ENCODE data around the gene CC2D2B.

CC2D2B gene

GRCh38 chr10:95925033-95925432 lies 17.3 kb downstream of the CC2D2B start:
- Histone ChIP-seq H3K36me3 (ENCODE audit: control insufficient read depth, low read length) (no peaks in the 10 kb centered on the region), H3K9me2 (replicated peaks; ENCODE audit: control insufficient read depth, low read length) (no peaks in the 10 kb centered on the region), H3K27me3 (ENCODE audit: control insufficient read depth, low read length) (peaks cover 3% of the 10 kb centered on the region; the same call in 1 of the 2 replicates), H3F3A (ENCODE audit: control insufficient read depth, insufficient read depth) (no peaks in the 10 kb centered on the region), H3K9me3 (ENCODE audit: control insufficient read depth, insufficient read depth, low read length) (no peaks in the 10 kb centered on the region), H4K20me1 (ENCODE audit: control insufficient read depth, insufficient read depth, low read depth, low read length) (no peaks in the 10 kb centered on the region), H3K4me3 (ENCODE audit: low read length) (no peak overlapping the region), H3K79me2 (ENCODE audit: control insufficient read depth, low read length) (no peaks in the 10 kb centered on the region), H3K27ac (ENCODE audit: low read depth, low read length) (no peak overlapping the region), H3K4me1 (ENCODE audit: control insufficient read depth, low read length) (no peaks in the 10 kb centered on the region), H3K4me2 (ENCODE audit: low read length) (no peak overlapping the region)
- TF ChIP-seq EZH2phosphoT487 (IDR thresholded peaks at IDR 0.05; ENCODE audit: borderline replicate concordance, low read length): no peak
- TF ChIP-seq CTCF (IDR thresholded peaks at IDR 0.05; ENCODE audit: low read depth, low read length, poor library complexity, severe bottlenecking): no peak

DNA sequence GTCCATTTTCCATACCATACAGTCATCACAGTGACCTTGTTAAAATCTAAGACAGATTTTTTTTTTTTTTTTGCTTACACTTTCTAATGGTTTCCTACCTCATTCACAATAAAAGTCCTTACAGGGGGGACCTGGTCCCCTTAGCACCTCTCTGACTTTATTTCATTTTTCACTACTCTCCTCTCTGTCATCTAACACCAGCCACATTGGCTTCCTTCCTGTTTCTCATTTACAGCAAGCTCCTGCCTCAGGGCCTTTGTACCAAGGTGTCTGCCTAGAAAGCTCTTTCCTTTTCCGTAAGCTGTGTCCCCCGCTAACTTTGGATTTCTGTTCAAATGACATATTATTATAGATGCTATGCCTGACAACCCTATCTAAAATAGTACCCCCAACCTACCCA lies 27.7 kb downstream of the CC2D2B start:
- Histone ChIP-seq H3K4me2 (ENCODE audit: low read length) (no peak overlapping the region), H3K27ac (ENCODE audit: low read depth, low read length) (no peak overlapping the region), H3K27me3 (ENCODE audit: control insufficient read depth, low read length) (no peaks in the 10 kb centered on the region), H3K4me1 (ENCODE audit: control insufficient read depth, low read length) (no peaks in the 10 kb centered on the region), H3F3A (ENCODE audit: control insufficient read depth, insufficient read depth) (no peaks in the 10 kb centered on the region), H4K20me1 (ENCODE audit: control insufficient read depth, insufficient read depth, low read depth, low read length) (no peaks in the 10 kb centered on the region), H3K79me2 (ENCODE audit: control insufficient read depth, low read length) (no peaks in the 10 kb centered on the region), H3K9me3 (ENCODE audit: control insufficient read depth, insufficient read depth, low read length) (peaks cover 4% of the 10 kb centered on the region; the same call in 1 of the 2 replicates), H3K4me3 (ENCODE audit: low read length) (no peak overlapping the region), H3K9me2 (replicated peaks; ENCODE audit: control insufficient read depth, low read length) (no peaks in the 10 kb centered on the region), H3K36me3 (ENCODE audit: control insufficient read depth, low read length) (no peaks in the 10 kb centered on the region)
- TF ChIP-seq CTCF (IDR thresholded peaks at IDR 0.05; ENCODE audit: low read depth, low read length, poor library complexity, severe bottlenecking): no peak
- TF ChIP-seq EZH2phosphoT487 (IDR thresholded peaks at IDR 0.05; ENCODE audit: borderline replicate concordance, low read length): no peak

DNA sequence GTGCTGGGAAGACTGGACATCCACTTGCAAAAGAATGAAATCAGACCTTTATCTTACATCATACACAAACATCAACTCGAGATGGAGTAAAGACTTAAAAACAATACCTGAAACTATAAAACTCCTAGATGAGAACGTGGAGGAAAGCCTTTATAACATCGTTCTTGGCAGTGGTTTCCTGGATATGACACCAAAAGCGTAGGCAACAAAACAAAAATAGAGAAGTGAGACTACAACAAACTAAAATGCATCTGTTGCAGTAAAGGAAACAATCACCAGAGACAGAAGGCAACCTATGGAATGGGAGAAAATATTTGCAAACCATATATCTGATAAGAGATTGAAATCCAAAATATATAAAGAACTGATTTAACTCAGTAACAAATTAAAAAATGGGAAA lies 33.3 kb downstream of the CC2D2B start:
- Histone ChIP-seq H3K9me2 (replicated peaks; ENCODE audit: control insufficient read depth, low read length) (no peaks in the 10 kb centered on the region), H3K27me3 (ENCODE audit: control insufficient read depth, low read length) (no peaks in the 10 kb centered on the region), H3K4me2 (ENCODE audit: low read length) (no peak overlapping the region), H3K36me3 (ENCODE audit: control insufficient read depth, low read length) (no peaks in the 10 kb centered on the region), H3F3A (ENCODE audit: control insufficient read depth, insufficient read depth) (no peaks in the 10 kb centered on the region), H4K20me1 (ENCODE audit: control insufficient read depth, insufficient read depth, low read depth, low read length) (no peaks in the 10 kb centered on the region), H3K4me1 (ENCODE audit: control insufficient read depth, low read length) (no peaks in the 10 kb centered on the region), H3K27ac (ENCODE audit: low read depth, low read length) (no peak overlapping the region), H3K9me3 (ENCODE audit: control insufficient read depth, insufficient read depth, low read length) (peaks cover 8% of the 10 kb centered on the region; the same call in 1 of the 2 replicates), H3K4me3 (ENCODE audit: low read length) (no peak overlapping the region), H3K79me2 (ENCODE audit: control insufficient read depth, low read length) (no peaks in the 10 kb centered on the region)
- TF ChIP-seq CTCF (IDR thresholded peaks at IDR 0.05; ENCODE audit: low read depth, low read length, poor library complexity, severe bottlenecking): no peak
- no peak for TF ChIP-seq EZH2phosphoT487 (IDR thresholded peaks at IDR 0.05; ENCODE audit: borderline replicate concordance, low read length)

All from DOHH2 (cell line).